Uterus (tissue), 2 donors: ENCODE measurements around the gene TM9SF1.

Experiments
- CTCF ChIP-seq, 4 experiments: fragments of 200-600 bp in 2 of 4; fragments of 450-650 bp in 2 of 4; sonication (generic) in 2 of 4; IDR thresholded peaks; one replicate each; pipeline ENCODE4 v1.5.1; 2016 to 2019; ENCODE audit warnings: antibody characterized with exemption in 4 of 4, mild to moderate bottlenecking in 2 of 4, moderate library complexity in 1 of 4
- POLR2A ChIP-seq, 2 donors: fragments of 450-650 bp; IDR thresholded peaks; one replicate each; pipeline ENCODE4 v1.6.1; 2016; ENCODE audit warnings: antibody characterized with exemption in 2 of 2, mild to moderate bottlenecking in 1 of 2, moderate library complexity in 1 of 2

- no peak for TF ChIP-seq CTCF (IDR thresholded peaks at IDR 0.05)
- no peak for TF ChIP-seq POLR2A (IDR thresholded peaks at IDR 0.05)
Observed at GRCh38 chr14:24213866-24214662, 18.8 kb upstream of the TM9SF1 start.
